NCI-H460 (cell line): Measurements from ENCODE around the gene ADIPOQ. TPM values are rescaled to one million over a fixed set of nuclear protein-coding genes. Genes with fewer than 3 reads are reported as not detected.
"Not testable (repeated sequence)": the region's sequence is repeated elsewhere in the genome, so short reads cannot be mapped to it uniquely, and the experiment has no call there.

Experiments used
- DNase-seq: peaks from one replicate; pipeline ENCODE4 v3.0.0-alpha.2; 2016; ENCODE audit warnings: low read depth; ENCODE audit errors: extremely low read depth
- total RNA-seq: library from RNA; depleted of rRNA; stranded (reverse); fragments of >200 nt; shearing (Covaris generic); gene quantifications from 2 replicates; pipeline ENCODE4 v1.2.3, GENCODE V29; 2014

The ADIPOQ gene
- total RNA-seq, 1 experiment from 2014 or later: not detected

DNA sequence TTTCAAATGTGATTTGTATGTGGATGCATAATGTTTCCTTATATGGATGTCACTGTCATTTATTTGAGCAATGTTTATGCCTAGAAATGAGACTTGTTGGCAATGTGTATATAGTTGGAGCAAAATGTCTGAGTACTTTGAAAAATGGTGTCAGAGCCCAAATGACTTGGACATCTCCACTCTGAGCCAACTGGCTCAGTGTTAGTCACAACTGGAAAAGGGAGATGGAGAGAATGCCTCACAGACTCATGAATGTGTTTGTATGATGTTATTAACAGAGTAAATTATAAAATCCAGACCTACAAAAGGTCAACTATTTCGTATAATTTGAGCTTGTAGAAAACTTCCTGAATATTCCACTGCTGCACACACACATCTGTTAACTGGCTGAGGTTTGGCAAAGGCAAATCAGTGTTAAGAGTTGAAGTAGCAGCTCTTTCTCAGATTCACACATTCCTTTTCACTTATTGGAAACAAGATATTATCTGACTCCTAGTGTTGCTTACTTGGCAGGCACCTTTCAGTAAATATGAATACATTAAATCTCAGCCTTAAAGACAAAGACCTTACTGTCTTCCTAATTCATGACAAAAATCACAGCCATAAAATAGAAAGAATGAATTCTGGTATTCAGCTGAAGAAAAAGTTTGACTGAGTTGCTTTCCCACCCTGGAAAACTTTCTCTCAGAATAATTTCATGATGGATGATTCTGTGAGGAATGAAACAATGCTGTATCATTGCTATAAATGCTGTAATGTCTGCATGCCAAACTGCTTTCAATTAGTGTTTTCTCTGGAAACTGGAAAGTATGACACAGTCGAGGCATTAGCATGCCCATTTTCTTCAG, 27.0 kb downstream of the ADIPOQ start:
- peak; percentile 24 for DNase-seq

DNA sequence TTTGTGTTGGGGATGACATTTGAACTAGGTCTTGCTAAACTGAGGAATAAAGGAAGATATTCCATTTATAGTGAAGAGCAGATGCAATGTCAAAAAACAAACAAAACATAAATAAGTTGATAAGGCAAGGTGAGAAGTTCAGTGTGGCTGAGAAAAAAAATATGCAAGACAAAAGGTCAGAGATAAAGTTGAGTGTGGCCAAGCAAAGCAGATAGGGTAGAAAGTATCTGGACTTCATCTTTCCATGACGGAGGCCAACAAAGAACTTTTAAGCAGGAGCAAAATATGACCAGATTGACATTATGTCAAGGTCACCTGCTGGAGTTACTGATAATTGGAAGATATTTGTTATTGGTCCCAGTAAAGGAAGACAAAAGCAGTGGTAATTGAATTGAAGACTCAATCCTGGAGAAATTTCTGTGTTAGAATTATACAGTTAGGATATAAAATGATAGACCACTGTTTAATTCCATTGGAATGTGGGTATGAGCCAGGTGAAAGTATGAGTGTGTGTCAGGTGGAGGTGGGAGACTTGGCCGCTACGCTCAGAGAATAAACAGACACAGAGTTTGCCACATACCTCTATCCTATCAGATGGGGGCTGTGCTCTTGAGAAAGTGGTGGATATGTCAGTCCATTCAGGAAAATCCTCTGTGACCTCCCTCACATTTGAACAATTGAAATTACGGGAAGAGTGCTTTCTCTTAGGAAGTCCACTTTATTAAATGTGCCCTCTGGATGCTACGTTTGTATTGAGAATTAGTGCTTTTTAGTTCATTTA, 28.1 kb downstream of the ADIPOQ start:
- DNase-seq: no peak

DNA sequence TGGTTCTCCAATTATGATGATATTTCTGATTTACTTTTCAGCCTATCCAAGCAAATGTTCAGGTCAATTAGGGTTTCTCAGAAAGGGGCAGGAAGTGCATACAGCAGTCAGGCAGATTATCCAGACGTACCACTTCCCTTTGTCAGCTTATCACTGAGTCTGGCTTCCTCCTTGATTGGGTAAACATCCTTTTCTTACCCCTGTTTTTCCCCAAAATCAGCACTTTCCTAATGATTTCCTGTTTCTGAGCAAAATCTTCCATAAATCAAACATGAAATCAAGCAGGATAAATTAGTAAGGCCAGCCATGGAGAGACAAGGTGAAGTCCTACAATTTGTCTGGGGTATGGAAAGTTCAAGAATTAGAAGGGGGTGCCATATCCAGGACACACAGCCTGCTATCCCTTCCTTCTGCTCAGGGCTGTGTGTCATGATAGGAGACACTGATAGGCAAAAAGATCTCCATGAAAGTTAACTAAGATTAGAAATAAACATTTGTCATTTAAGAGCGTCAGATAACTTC, 29.0 kb downstream of the ADIPOQ start:
- no peak for DNase-seq

DNA sequence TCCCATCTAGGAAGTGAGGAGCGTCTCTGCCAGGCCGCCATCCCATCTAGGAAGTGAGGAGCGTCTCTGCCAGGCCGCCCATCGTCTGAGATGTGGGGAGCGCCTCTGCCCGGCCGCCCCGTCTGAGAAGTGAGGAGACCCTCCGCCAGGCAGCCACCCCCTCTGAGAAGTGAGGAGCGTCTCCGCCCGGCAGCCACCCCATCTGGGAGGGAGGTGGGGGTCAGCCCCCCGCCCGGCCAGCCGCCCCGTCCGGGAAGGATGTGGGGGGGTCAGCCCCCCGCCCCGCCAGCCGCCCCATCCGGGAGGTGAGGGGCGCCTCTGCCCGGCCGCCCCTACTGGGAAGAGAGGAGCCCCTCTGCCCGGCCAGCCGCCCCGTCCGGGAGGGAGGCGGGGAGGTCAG, 31.3 kb downstream of the ADIPOQ start:
- not testable (repeated sequence) for DNase-seq

DNA sequence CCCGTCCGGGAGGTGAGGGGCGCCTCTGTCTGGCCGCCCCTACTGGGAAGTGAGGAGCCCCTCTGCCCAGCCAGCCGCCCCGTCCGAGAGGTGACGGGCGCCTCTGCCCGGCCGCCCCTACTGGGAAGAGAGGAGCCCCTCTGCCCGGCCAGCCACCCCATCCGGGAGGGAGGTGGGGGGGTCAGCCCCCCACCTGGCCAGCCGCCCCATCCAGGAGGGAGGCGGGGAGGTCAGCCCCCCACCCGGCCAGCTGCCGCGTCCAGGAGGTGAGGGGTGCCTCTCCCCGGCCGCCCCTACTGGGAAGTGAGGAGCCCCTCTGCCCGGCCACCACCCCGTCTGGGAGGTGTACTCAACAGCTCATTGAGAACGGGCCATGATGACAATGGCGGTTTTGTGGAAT, 31.7 kb downstream of the ADIPOQ start:
- not testable (repeated sequence) for DNase-seq

DNA sequence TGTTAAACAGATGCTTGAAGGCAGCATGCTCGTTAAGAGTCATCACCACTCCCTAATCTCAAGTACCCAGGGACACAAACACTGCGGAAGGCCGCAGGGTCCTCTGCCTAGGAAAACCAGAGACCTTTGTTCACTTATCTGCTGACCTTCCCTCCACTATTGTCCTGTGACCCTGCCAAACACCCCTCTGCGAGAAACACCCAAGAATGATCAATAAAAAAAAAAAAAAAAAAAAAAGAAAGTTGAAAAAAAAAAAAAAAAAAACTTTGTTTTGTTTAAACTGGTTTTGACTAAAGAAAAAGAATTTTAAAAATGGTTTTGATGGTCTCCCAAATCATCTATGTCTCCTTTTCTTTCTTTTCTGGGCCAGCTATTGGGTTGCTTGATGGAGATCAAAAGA, 32.3 kb downstream of the ADIPOQ start:
- DNase-seq: not testable (repeated sequence)

DNA sequence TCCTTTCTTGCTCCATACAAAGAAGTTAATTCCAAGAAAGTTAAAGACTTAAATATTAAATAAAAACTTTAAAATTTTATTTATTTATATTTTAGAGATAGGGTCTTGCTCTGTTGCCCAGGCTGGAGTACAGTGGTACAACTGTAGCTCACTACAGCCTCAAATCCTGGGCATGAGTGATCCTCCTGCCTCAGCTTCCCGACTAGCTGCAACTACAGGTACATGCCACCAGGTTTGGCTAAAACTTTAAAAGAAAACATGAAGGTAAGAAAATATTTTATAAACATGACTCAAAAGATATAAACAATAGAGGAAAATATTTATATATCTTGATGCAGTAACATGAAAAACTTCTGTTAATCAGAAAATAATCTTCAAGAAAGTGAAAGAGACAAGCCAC, 33.2 kb downstream of the ADIPOQ start:
- no peak for DNase-seq

DNA sequence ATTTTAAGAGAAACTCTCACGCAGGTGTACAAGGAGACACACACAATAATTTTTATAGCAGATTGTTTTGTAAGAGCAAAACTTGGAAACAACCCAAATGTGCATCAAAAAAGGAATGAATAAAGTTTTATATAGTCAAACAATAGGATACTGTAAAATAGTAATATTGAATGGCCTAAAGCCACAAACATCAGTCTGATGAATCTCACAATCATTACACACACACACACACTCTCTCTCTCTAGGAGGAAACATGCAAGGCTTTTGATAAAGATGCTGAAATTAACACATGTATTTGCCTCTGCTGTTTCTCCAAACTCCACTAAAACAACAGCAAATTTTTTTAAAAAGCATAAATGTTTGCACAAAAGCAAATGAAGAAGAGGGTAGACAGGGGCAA, 37.3 kb downstream of the ADIPOQ start:
- no peak for DNase-seq

DNA sequence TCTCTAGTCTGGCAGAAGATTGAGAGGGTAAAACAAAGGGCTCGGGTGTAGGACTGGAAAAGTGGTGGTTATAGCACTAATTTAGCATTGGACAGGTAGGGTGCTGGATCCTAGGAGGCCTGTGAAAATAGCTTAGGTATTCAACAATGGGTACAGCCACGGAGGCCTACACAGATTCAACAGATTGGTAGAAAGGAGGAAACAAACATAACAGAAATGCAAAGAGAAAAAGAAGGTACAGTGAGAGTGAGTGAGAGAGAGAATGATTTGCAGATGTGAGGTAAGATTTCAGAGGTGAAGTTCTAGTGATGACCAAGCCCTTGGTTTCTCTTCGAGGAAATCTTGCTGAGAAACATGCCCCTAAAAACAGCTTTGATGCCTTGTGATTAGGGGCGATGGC, 37.9 kb downstream of the ADIPOQ start:
- no peak for DNase-seq

DNA sequence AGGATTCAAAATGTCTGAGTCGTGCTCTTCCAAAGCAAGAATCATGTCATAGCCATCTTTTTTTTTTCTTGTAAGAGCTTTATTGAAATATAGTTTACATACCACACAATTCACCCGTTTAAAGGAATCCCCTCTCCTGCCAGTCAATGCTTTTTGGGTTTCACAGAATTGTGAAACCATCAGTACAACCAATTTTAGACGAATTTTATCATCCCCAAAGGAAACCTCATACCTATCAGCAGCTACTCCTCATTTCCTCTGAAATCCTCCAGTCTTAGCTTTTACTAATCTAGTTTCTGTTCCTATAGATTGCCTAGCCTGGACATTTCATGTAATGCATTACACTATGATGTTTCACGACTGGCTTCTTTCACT, 39.6 kb downstream of the ADIPOQ start:
- no peak for DNase-seq

DNA sequence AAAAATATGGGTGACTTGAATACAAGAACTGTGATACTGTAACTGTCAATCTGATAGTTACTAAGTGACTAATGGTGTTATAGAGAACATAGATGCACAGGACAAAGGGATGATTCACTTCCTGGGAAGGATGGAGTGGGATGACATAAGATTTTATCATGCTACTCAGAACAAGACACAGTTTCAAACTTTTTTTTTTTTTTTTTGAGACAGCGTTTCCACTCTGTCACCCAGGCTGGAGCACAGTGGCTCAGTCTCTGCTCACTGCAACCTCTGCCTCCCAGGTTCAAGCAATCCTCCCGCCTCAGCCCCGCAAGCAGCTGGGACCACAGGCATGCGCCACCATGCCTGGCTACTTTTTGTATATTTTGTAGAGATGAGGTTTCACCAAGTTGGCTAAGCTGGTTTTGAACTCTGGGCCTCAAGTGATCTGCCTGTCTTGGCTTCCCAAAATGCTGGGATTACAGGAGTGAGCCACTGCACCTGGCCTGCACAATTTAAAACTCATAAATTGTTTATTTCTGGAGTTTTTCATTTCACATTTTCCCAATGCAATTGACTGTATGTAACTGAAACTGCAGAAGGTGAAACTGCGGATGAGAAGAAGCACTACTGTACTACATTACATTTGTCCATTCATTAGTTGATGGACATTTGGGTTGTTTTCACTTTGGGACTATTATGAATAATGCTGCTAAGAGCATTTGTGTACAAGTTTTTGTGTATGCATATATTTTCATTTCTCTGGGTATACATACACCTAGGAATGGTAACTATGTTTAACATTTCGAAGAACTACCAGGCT, 40.6 kb downstream of the ADIPOQ start:
- peak; percentile 67 for DNase-seq

DNA sequence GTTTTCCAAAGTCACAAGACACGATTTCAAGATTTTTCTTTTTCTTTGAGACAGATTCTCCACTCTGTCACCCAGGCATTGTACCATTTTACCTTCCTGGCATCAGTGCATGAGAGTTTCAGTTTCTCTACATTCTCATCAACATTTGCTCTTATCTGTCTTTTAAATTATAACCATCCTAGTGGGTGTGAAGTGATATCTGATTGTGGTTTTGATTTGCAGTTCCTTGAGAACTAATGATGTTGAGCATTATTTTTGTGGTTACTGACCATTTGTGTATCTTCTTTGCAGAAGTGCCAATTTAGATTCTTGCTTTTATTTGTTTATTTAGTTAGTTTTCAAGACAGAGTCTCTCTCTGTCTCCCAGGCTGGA, 41.2 kb downstream of the ADIPOQ start:
- no peak for DNase-seq

DNA sequence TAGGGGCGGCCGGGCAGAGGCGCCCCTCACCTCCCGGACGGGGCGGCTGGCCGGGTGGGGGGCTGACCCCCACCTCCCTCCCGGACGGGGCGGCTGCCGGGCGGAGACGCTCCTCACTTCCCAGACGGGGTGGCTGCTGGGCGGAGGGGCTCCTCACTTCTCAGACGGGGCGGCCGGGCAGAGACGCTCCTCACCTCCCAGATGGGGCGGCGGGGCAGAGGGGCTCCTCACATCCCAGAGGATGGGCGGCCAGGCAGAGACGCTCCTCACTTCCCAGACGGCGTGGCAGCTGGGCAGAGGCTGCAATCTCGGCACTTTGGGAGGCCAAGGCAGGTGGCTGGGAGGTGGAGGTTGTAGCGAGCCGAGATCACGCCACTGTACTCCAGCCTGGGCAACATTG, 42.4 kb downstream of the ADIPOQ start:
- not testable (repeated sequence) for DNase-seq

DNA sequence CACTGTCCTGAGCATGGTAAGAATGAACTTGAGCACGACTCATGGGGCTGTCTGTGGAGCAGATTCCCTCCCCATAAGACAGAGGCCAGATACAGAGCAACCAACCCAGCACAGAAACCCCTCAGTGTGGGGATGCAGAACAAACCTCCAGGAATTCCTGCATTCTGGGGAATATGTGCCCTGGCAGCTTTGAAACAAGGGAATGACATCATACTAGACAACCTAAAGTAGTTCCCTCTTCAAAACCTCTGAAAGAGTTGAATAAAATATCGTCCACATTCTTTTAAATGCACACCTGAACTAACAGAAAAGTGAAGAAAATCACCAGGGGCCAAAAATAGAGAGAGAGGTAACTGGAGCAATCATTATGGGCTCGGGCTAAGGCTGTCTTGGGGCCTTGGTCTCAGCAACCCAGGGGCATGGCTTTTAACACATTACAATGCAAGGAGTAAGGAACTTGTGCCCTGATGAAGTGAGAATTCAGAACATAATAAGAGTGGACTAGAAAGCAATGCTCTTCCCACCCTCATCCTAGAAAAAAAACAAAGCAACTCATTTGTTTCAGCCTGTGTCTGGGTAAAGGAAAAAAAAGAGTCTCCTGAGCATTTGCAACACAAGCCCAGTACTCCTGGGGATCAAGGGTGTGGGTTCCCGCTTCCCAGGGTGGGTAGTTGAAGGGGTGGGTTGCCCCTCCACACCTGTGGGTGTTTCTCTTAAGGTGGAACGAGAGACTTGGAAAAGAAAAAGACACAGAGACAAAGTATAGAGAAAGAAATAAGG, 43.9 kb downstream of the ADIPOQ start:
- DNase-seq: no peak

DNA sequence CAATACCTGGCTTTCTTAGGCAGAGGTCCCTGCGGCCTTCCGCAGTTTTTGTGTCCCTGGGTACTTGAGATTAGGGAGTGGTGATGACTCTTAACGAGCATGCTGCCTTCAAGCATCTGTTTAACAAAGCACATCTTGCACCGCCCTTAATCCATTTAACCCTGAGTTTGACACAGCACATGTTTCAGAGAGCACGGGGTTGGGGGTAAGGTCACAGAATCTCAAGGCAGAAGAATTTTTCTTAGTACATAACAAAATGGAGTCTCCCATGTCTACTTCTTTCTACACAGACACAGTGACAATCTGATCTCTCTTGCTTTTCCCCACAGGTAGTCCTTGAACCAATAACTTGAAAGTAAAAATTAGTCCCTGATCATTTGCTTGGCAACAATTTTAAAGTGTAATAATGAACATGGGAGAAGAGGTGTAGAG, 45.0 kb downstream of the ADIPOQ start:
- DNase-seq: not testable (repeated sequence)

DNA sequence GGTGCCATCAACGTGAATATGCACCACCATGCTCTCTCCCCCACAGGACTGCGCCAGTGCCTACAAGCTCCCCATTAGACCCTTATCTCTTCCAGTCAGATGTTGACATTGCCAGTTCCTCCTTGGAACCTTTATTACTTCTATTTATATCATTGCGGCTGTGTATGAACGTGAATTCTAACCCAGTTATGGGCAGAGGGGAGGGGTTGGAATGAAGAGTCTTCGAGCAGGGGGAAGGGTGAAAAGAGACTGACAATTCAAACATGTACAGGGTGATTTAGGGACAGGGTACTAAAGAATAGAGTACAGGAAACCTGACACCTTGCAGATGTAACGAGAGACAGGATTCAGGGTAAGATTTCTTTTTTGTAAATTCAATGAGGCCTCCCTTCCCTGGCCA, 46.1 kb downstream of the ADIPOQ start:
- DNase-seq: no peak

DNA sequence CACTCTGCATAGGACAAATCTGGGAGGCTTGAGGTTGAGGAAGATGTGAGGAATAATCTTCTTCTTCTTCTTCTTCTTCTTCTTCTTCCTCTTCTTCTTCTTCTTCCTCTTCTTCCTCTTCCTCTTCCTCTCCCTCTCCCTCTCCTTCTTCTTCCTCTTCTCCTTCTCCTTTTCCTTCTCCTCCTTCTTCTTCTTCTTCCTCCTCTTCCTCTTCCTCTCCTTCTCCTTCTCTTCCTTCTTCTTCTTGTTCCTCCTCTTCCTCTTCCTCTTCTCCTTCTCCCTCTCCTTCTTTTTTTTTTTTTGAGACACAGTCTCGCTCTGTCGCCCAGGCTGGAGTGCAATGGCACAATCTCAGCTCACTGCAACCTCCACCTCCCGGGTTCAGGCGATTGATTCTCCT, 47.2 kb downstream of the ADIPOQ start:
- not testable (repeated sequence) for DNase-seq

DNA sequence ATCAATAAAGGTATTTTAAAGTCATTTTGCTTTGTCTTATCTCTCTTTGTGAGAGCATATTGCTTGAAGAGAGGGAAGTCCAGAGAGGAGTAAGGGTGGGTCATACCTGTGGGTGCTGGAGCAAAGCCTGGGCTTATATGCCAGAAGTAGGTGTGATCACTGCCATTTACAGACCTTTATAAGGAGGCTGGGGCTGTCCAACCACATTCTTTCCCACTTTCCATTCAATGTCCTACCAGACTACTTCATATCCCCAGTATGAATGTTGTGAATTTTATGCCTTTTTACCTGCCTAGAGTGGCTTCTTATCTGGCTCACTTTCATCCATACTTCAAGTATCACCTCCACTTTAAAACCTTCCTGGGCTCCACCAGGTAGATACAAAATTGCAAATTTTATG, 48.4 kb downstream of the ADIPOQ start:
- no peak for DNase-seq

DNA sequence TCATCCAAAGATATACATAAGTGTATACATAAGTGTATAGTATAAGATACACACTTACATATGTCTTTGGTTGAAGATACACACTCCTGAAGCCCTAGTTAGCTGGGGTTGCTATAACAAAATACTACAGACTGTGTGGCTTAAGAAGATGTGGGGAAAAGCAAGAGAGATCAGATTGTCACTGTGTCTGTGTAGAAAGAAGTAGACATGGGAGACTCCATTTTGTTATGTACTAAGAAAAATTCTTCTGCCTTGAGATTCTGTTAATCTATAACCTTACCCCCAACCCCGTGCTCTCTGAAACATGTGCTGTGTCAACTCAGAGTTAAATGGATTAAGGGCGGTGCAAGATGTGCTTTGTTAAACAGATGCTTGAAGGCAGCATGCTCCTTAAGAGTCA, 50.6 kb downstream of the ADIPOQ start:
- not testable (repeated sequence) for DNase-seq

DNA sequence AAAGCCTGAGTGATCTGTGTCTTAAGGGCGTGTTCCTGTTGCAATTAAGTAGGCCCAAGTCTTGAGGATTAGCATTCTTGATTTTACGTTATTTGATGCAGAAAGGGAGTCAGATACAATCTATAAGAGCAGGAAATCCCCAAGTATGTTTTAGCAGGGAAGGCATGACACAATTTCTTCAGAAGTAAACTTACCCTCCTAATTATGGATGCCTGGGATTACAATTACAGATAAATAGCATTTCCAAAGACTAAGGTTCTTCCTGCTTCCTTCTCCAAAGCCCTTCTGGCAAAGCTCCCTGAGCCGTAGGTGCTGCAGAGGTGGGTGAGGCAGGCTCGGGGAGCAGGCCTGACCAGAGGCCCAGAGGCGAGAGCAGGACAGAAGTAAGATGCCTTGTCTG, 52.9 kb downstream of the ADIPOQ start:
- DNase-seq: no peak
